ENCODE data around the gene SMIM17. TPM values are rescaled to one million over a fixed set of nuclear protein-coding genes. Genes with fewer than 3 reads are reported as not detected.

Gene SMIM17
- total RNA-seq, 1 experiment from 2014 or later = not detected

- Histone ChIP-seq H3K9me2 (ENCODE audit: insufficient read depth) (no peaks in the 10 kb centered on the region), H3K4me1 (ENCODE audit: control insufficient read depth in 1 of 2, insufficient read depth in 2 of 2, low read length in 2 of 2) (no peaks in the 10 kb centered on the region), H3K9ac (ENCODE audit: low read length) (no peak overlapping the region), H4K20me1 (ENCODE audit: insufficient read depth) (no peaks in the 10 kb centered on the region), H3K36me3 (ENCODE audit: control insufficient read depth in 1 of 2, insufficient read depth in 2 of 2, low read length in 2 of 2) (no peaks in the 10 kb centered on the region), H3K4me3 (replicated peaks in 1 of 2; ENCODE audit: low read depth in 1 of 2, low read length in 2 of 2) (no peak overlapping the region), H3K27me3 (ENCODE audit: insufficient read depth, low read length) (no peaks in the 10 kb centered on the region), H3K9me3 (ENCODE audit: control insufficient read depth in 1 of 2, insufficient read depth in 1 of 2, low read depth in 1 of 2, low read length in 2 of 2) (peaks cover 12 to 20% of the 10 kb centered on the region in 2 experiments; a peak in 2 of 4 replicates), H2AFZ (ENCODE audit: low read depth, low read length, poor library complexity, severe bottlenecking) (no peak overlapping the region), H3K4me2 (ENCODE audit: low read length) (no peak overlapping the region), H3K79me2 (ENCODE audit: insufficient read depth, low read length) (no peaks in the 10 kb centered on the region), H3K27ac (ENCODE audit: low read depth, low read length) (no peak overlapping the region)
- no peak for DNase-seq (ENCODE audit: low read depth, low spot score)
- ChIA-PET POLR2A (no interaction called here), CTCF (no interaction called here), RAD21 (ENCODE audit: low non-redundant PET in 1 of 2, low total read pairs in 2 of 2, uncharacterized antibody in 2 of 2, unreplicated experiment in 2 of 2) (no interaction called here)
- no TSS peak for BruUV-seq (replicated peaks)
- intact Hi-C loops (cut with micrococcal nuclease) = no loop called here
- TF ChIP-seq ELF1 (IDR thresholded peaks at IDR 0.05; ENCODE audit: borderline replicate concordance, low read depth) = no peak
- no peak for TF ChIP-seq ZNF274 (IDR thresholded peaks at IDR 0.05; ENCODE audit: low read depth, low read length)
- no peak for TF ChIP-seq TCF7L2 (IDR thresholded peaks at IDR 0.05; ENCODE audit: borderline replicate concordance, extremely low read depth, insufficient read depth, insufficient read length)
- TF ChIP-seq CTCF (IDR thresholded peaks at IDR 0.05 in 2 of 3, conservative IDR thresholded peaks at IDR 0.05 in 1 of 3; ENCODE audit: borderline replicate concordance in 1 of 3, insufficient read depth in 1 of 3, low read depth in 2 of 3, low read length in 2 of 3) = no peak
- no peak for TF ChIP-seq YY1 (IDR thresholded peaks at IDR 0.05; ENCODE audit: extremely low read depth, insufficient replicate concordance, low read depth, low read length)
- TF ChIP-seq MAX (IDR thresholded peaks at IDR 0.05) = no peak
- TF ChIP-seq SRF (IDR thresholded peaks at IDR 0.05; ENCODE audit: low read depth) = no peak
- no peak for ATAC-seq
Measured at GRCh38 chr19:56595548-56595899, 47.4 kb upstream of the SMIM17 start.

- Histone ChIP-seq H3K4me1 (ENCODE audit: control insufficient read depth in 1 of 2, insufficient read depth in 2 of 2, low read length in 2 of 2) (no peaks in the 10 kb centered on the region), H3K9me2 (ENCODE audit: insufficient read depth) (no peaks in the 10 kb centered on the region), H3K27ac (ENCODE audit: low read depth, low read length) (no peak overlapping the region), H3K36me3 (ENCODE audit: control insufficient read depth in 1 of 2, insufficient read depth in 2 of 2, low read length in 2 of 2) (no peaks in the 10 kb centered on the region), H3K27me3 (ENCODE audit: insufficient read depth, low read length) (no peaks in the 10 kb centered on the region), H3K9ac (ENCODE audit: low read length) (no peak overlapping the region), H3K79me2 (ENCODE audit: insufficient read depth, low read length) (no peaks in the 10 kb centered on the region), H3K4me3 (replicated peaks in 1 of 2; ENCODE audit: low read depth in 1 of 2, low read length in 2 of 2) (no peak overlapping the region), H3K4me2 (ENCODE audit: low read length) (no peak overlapping the region), H3K9me3 (ENCODE audit: control insufficient read depth in 1 of 2, insufficient read depth in 1 of 2, low read depth in 1 of 2, low read length in 2 of 2) (peaks cover 10 to 32% of the 10 kb centered on the region in 2 experiments; a peak in 2 of 4 replicates), H4K20me1 (ENCODE audit: insufficient read depth) (no peaks in the 10 kb centered on the region), H2AFZ (ENCODE audit: low read depth, low read length, poor library complexity, severe bottlenecking) (no peak overlapping the region)
- ATAC-seq (no peak), DNase-seq (ENCODE audit: low read depth, low spot score) (no peak)
- intact Hi-C loops (cut with micrococcal nuclease) = no loop called here
- ChIA-PET RAD21 (ENCODE audit: low non-redundant PET in 1 of 2, low total read pairs in 2 of 2, uncharacterized antibody in 2 of 2, unreplicated experiment in 2 of 2) (no interaction called here), POLR2A (no interaction called here), CTCF (no interaction called here)
- no TSS peak for BruUV-seq (replicated peaks)
- TF ChIP-seq MAX (IDR thresholded peaks at IDR 0.05) (no peak), ELF1 (IDR thresholded peaks at IDR 0.05; ENCODE audit: borderline replicate concordance, low read depth) (no peak), YY1 (IDR thresholded peaks at IDR 0.05; ENCODE audit: extremely low read depth, insufficient replicate concordance, low read depth, low read length) (no peak), EZH2 (IDR thresholded peaks at IDR 0.05) (no peak), SP1 (IDR thresholded peaks at IDR 0.05; ENCODE audit: low read depth) (no peak), ATF3 (IDR thresholded peaks at IDR 0.05) (no peak), ZFX (IDR thresholded peaks at IDR 0.05) (no peak), TCF7L2 (IDR thresholded peaks at IDR 0.05; ENCODE audit: borderline replicate concordance, extremely low read depth, insufficient read depth, insufficient read length) (no peak), CEBPB (IDR thresholded peaks at IDR 0.05; ENCODE audit: low read depth) (no peak), POLR2AphosphoS5 (IDR thresholded peaks at IDR 0.05; ENCODE audit: low read depth, low read length) (no peak), CTCF (IDR thresholded peaks at IDR 0.05 in 2 of 3, conservative IDR thresholded peaks at IDR 0.05 in 1 of 3; ENCODE audit: borderline replicate concordance in 1 of 3, insufficient read depth in 1 of 3, low read depth in 2 of 3, low read length in 2 of 3) (no peak)
Measured at GRCh38 chr19:56596676-56597075, 46.3 kb upstream of the SMIM17 start.

Measured in HCT116 (cell line).